ENCODE results near the gene UMOD.
"Not testable (repeated sequence)": the region's sequence is repeated elsewhere in the genome, so short reads cannot be mapped to it uniquely, and the experiment has no call there.

UMOD gene

GRCh38 chr16:20320592-20320991 is 31.9 kb downstream of the UMOD start:
- DNase-seq (ENCODE audit: low spot score): no peak

DNA sequence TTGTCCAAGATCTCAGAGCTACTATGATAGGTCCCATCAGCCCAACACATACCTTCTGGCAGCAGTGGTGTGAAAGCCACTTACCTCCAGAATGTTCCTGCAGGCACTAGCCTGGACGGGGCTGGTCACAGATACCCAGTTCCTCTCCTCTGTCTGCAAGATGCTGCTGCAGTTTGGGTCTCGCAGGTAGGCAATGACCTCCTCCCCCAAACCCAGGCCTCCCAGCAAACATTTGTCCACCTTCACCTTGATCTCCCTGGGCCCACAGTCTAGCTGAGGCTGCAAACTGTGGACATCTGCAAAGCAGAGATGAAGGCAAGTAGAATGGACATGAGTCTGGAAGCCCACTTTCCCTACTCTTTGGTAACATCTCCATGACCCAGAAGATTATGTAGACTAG is 32.3 kb downstream of the UMOD start:
- no peak for DNase-seq (ENCODE audit: low spot score)

- no peak for DNase-seq (ENCODE audit: low spot score)
Measured at GRCh38 chr16:20319406-20319805, 33.1 kb downstream of the UMOD start.

DNA sequence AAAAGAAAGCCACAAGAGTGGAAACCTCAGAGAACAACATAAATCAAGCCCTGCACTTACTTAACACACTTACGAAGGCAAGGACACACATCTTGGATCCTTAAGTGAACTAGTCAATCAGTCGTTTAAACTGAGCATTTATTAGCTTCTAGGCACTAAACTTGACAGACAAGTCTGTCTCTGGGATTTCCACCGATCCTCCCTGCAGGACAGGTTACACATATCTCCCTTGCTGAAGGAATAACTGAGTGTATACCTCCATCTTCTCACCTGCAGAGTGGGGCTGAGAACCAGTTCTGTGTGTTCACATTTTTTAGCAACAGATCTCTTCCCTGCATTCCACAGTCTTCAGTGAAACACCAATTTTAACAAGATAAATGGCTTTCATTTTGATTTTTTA is 34.1 kb downstream of the UMOD start:
- no peak for DNase-seq (ENCODE audit: low spot score)

DNA sequence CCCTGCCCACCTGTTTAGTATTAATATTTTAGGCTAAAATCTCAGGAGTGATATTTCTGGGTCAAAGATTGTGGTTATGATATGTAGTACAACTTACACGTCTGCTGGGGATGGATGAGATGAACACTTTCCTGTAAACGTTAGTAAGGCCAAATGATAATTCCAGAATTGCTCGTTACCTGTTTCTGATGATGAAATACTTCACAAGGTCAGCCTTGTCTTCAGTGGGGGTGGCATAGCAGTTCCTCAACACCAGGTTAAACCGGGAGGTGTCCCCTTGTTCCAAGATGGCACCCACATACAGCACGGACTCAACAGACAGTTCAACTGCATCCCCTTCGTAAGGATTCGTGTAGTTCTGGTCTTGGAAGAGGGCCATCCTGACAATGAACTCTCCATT is 34.5 kb downstream of the UMOD start:
- no peak for DNase-seq (ENCODE audit: low spot score)

DNA sequence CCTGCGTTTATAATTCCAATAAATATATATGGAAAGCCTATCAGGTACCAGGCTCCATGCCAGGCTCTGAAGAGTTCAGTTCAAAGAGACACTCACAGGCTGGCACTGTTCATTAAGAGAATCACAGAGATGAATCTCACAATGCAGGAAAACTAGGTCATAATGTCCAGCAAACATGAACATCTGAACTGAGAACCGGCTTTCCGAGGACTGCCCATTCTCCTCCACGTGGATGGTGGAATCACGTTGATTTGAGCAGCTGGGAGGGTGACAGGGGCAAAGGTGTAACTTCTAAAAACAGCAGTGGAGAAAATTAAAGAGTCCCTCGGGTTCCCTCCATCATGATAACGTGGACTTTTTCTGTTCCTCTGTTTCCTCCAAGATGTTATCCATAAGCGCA is 35.4 kb downstream of the UMOD start:
- no peak for DNase-seq (ENCODE audit: low spot score)

DNA sequence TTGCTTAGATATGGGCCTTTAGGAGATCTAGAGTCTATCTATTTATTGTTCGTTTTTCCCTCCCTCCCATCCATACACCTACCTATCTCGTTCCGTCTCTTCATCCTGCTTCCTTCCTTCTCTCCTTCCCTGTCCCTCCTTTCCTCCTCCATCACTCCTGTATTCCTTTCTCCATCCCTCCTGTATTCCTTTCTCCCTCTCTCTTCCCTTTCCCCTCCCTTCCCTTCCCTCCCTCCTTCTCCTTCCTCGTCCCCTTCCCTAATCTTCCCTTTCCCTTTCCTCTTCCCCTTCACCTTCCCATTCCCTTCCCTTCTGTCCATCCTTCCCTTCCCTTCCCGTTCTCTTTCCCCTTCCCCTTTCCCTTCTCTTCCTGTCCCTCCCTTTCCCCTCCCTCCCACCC is 35.8 kb downstream of the UMOD start:
- no peak for DNase-seq (ENCODE audit: low spot score)

GRCh38 chr16:20315764-20316163 is 36.8 kb downstream of the UMOD start:
- no peak for DNase-seq (ENCODE audit: low spot score)

GRCh38 chr16:20314575-20314974 is 37.9 kb downstream of the UMOD start:
- DNase-seq (ENCODE audit: low spot score): no peak

DNA sequence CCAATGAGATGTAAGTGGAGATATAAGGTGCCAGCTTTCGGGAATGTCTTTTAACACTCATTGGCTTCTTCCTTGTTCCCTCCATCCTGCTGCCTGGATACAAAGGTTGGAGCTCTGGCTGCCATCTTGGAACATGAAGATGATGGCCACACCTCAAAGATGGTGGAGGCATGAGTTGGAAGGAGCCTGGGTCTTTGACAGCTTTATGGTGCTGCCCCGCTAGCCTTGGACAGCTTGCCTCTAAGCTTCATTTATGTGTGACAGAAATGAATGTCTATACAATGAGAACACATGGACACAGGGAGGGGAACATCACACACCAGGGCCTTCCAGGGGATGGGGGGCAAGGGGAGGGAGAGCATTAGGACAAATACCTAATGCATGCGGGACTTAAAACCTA is 38.8 kb downstream of the UMOD start:
- no peak for DNase-seq (ENCODE audit: low spot score)

DNA sequence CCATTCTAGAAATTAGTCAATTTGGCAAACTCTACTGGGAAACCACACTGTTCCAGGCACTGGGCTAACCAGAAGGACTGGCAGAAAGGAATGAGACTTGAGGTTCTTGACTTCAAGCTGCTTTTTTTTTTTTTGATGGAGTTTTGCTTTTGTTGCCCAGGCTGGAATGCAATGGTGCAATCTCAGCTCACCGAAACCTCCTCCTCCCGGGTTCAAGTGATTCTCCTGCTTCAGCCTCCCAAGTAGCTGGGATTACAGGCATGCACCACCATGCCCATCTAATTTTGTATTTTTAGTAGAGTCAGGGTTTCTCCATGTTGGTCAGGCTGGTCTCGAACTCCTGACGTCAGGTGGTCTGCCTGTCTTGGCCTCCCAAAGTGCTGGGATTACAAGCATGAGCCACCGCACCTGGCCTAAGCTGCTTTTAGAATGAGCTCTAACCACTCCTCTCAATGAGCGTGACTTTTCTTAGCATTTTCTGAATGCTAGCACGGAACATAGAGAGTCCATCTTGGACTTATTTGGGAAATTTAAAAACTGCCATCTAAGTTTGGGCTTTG is 39.9 kb downstream of the UMOD start:
- DNase-seq (ENCODE audit: low spot score): not testable (repeated sequence)

GRCh38 chr16:20311548-20311947 is 41.0 kb downstream of the UMOD start:
- DNase-seq (ENCODE audit: low spot score): no peak

GRCh38 chr16:20310421-20311395 is 41.8 kb downstream of the UMOD start:
- DNase-seq (ENCODE audit: low spot score): no peak

DNA sequence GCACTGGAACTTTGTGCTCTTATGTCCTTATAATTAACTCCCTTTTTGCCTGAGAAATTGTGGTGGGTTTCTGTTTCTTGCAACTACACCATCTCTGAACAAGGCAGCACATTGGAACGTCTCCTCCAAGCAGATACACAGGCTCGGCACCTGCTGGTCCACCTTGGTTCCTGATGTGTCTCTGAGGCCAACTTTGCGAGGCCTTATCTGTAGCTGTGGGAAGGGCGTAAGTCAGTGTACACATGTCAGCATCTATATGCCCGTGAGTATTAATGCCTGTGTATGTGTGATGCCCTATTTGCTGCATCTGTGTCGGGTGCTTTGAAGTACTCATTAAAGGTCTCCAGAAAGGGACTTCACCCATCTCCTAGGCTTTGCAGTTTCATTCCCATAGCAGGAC is 42.7 kb downstream of the UMOD start:
- DNase-seq (ENCODE audit: low spot score): no peak

- no peak for DNase-seq (ENCODE audit: low spot score)
Measured at GRCh38 chr16:20308801-20309590, 43.5 kb downstream of the UMOD start.

DNA sequence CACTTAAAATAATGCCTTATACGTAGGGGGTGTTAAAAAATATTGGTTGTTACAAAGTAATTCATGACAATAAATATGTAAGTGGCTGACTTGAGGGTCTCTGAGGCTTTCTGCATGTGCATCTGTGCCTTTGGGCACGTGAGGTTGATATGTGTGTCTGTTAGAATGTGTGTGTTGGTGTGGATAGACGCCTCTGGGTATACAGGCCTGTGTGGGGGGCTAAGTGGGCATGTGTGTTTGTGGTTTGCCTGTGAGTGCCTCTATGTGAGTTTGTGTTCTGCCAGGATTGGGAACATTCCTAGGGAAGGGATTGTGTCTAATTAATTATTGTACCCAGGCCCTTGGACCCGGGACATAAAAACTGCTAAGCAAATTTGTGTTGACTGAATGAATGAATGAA is 44.2 kb downstream of the UMOD start:
- no peak for DNase-seq (ENCODE audit: low spot score)

- DNase-seq (ENCODE audit: low spot score): no peak
Measured at GRCh38 chr16:20307791-20308190, 44.7 kb downstream of the UMOD start.

- no peak for DNase-seq (ENCODE audit: low spot score)
Measured at GRCh38 chr16:20307240-20307671, 45.3 kb downstream of the UMOD start.

GRCh38 chr16:20306401-20306800 is 46.1 kb downstream of the UMOD start:
- DNase-seq (ENCODE audit: low spot score): no peak

DNA sequence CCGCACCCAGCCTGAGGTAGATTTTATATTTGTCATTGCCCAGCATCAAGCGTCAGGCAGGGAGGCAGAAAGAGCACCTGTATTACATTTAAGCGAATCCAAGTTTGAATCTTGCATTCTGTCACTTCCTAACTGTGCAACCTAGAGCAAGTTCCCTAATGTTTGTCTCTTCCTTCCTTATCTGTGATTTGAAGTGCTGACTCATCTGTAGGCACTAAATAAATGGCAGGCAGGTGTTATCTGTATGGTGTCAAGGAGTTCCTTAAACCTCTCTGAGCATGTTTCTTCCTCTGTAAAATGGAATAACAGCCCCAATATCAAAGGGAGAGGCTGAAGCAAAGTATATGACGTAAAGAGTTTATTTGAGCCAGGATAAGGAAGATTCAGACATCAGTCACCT is 49.5 kb downstream of the UMOD start:
- no peak for DNase-seq (ENCODE audit: low spot score)

DNA sequence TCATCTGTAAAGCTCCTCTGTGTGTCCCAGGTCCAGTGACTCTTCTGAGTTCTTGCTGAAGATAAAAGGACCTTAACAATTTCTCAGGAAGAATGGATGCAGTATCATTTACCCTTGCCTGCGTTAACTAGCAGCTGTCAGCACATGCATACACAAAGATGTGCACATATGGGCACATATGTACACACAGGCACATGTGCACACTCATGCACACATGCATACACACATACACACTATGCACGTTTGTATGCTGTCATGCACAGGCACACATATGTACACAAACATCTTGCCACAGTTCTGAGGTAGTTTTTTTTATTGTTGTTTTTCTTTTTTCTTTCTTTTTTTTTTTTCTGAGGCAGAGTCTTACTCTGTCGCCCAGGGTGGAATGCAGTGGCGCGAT is 50.1 kb downstream of the UMOD start:
- no peak for DNase-seq (ENCODE audit: low spot score)

GRCh38 chr16:20301840-20302239 is 50.7 kb downstream of the UMOD start:
- DNase-seq (ENCODE audit: low spot score): no peak
